Activated CD4-positive, alpha-beta memory T cell treated with anti-CD3 and anti-CD28 coated beads for 36 hours (primary cell): Measurements from ENCODE around the gene EXOC6. TPM values are rescaled to one million over a fixed set of nuclear protein-coding genes. Genes with fewer than 3 reads are reported as not detected.

Experiments
- CTCF ChIA-PET: fragments of 350-600 bp; sonication (Branson Sonifier 250); formaldehyde crosslinking; loops from one replicate; lab custom pipeline; 2021; ENCODE audit warnings: antibody characterized with exemption, inconsistent platforms; lab: Charles Lee
- POLR2A ChIA-PET: fragments of 350-600 bp; sonication (Branson Sonifier 250); formaldehyde crosslinking; loops from one replicate; lab custom pipeline; 2021; ENCODE audit warnings: antibody characterized with exemption; lab: Charles Lee
- DNase-seq: peaks from one replicate; pipeline ENCODE4 v3.0.0-alpha.2; 2020
- H3K27ac Mint-ChIP-seq: one replicate; pipeline ENCODE4 v1.8.0; 2021; ENCODE audit warnings: mixed read lengths
- H3K27me3 Mint-ChIP-seq: one replicate; pipeline ENCODE4 v1.8.0; 2021; ENCODE audit warnings: mixed read lengths
- H3K36me3 Mint-ChIP-seq: one replicate; pipeline ENCODE4 v1.8.0; 2021; ENCODE audit warnings: mixed read lengths
- H3K4me1 Mint-ChIP-seq: one replicate; pipeline ENCODE4 v1.8.0; 2021; ENCODE audit warnings: low read depth, mixed read lengths
- H3K4me3 Mint-ChIP-seq: one replicate; pipeline ENCODE4 v1.8.0; 2021; ENCODE audit warnings: mild to moderate bottlenecking, mixed read lengths
- H3K9me3 Mint-ChIP-seq: one replicate; pipeline ENCODE4 v1.8.0; 2021; ENCODE audit warnings: mixed read lengths
- intact Hi-C: fragments of 100-400 bp; cut with micrococcal nuclease; formaldehyde crosslinking; loops from one replicate; pipeline ENCODE4 v1.15.1; 2023
- total RNA-seq, 2 experiments: library from RNA; stranded (reverse); gene quantifications; one replicate each; pipeline ENCODE4 v1.2.3, GENCODE V29; 2021

The EXOC6 gene
- total RNA-seq, 2 experiments from 2014 or later: 10.7 to 10.8 TPM

DNA sequence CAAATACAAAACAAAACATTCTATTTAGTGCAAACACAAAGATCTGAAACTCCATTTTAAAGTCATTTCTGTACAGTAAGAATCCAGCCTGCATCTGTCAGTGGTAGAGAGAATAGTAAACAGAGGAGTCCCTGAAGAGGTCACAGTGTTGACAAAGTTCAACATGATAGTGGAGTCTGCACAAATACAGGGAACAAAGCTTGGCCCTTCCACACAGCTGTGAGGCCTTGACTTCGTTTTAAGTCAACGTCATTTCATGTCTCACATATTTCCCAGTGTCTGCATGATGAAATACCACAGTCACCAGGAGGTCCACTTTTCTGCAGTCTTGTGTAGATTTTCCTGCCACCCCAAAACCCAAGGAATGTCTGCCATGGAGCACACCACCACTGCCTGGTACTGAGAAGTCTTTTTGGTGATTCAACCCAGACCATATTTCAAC is 258.3 kb downstream of the EXOC6 start:
- Mint-ChIP-seq H3K4me3 (no peak overlapping the region), H3K27ac (no peak overlapping the region), H3K27me3 (peaks cover 2% of the 10 kb centered on the region), H3K36me3 (peaks cover 2% of the 10 kb centered on the region), H3K4me1 (no peaks in the 10 kb centered on the region), H3K9me3 (peaks cover 6% of the 10 kb centered on the region)
- DNase-seq: no peak
- CTCF ChIA-PET: interaction anchor here (1.0 to 1.3 kb wide), 2 partner anchors 9 to 20 kb away, joined by 3 to 8 read pairs; no protein-coding TSS in a partner anchor
- POLR2A ChIA-PET: no interaction called here
- intact Hi-C loops: no loop called here

Other genes with a start within 250 kb of the EXOC6 start
- under 1 TPM; 0.31 to 0.55 TPM for gene HHEX, start 158.6 kb upstream of the EXOC6 start, total RNA-seq
- gene CYP26C1, start 212.3 kb downstream of the EXOC6 start, total RNA-seq: not detected
- gene CYP26A1, start 225.4 kb downstream of the EXOC6 start, total RNA-seq: not detected